ENCODE measurements around the gene TMPRSS12. TPM values are rescaled to one million over a fixed set of nuclear protein-coding genes. Genes with fewer than 3 reads are reported as not detected.
"Not testable (repeated sequence)": the region's sequence is repeated elsewhere in the genome, so short reads cannot be mapped to it uniquely, and the experiment has no call there.

Gene TMPRSS12
- total RNA-seq, 1 donor from 2014 or later = not detected

- peak overlapping the region; percentile 90 for H3K27ac Mint-ChIP-seq
- peak overlapping the region; percentile 64 for H3K4me3 Mint-ChIP-seq (ENCODE audit: low read depth)
- TF ChIP-seq CTCF (IDR thresholded peaks at IDR 0.05; ENCODE audit: unreplicated experiment) = no peak
- no peaks in the 10 kb centered on the region for H3K9me3 Mint-ChIP-seq (ENCODE audit: low read depth)
- no peaks in the 10 kb centered on the region for H3K27me3 Mint-ChIP-seq
- peaks cover 42% of the 10 kb centered on the region for H3K4me1 Mint-ChIP-seq (ENCODE audit: low read depth)
- no peaks in the 10 kb centered on the region for H3K36me3 Mint-ChIP-seq (ENCODE audit: insufficient read depth)
- DNase-seq (ENCODE audit: low spot score, unreplicated experiment) = no peak
These were observed 82.0 kb downstream of the TMPRSS12 start for GRCh38 chr12:50924439-50925341.

GRCh38 chr12:50925342-50925651, 82.6 kb downstream of the TMPRSS12 start:
- H3K27ac Mint-ChIP-seq = peak overlapping the region; percentile 90
- H3K9me3 Mint-ChIP-seq (ENCODE audit: low read depth) = no peaks in the 10 kb centered on the region
- H3K4me1 Mint-ChIP-seq (ENCODE audit: low read depth) = peaks cover 42% of the 10 kb centered on the region
- no peak for TF ChIP-seq CTCF (IDR thresholded peaks at IDR 0.05; ENCODE audit: unreplicated experiment)
- DNase-seq (ENCODE audit: low spot score, unreplicated experiment) = no peak
- peak overlapping the region; percentile 64 for H3K4me3 Mint-ChIP-seq (ENCODE audit: low read depth)
- H3K27me3 Mint-ChIP-seq = no peaks in the 10 kb centered on the region
- peaks cover 1% of the 10 kb centered on the region for H3K36me3 Mint-ChIP-seq (ENCODE audit: insufficient read depth)

GRCh38 chr12:50925920-50926319, 83.2 kb downstream of the TMPRSS12 start:
- H3K4me1 Mint-ChIP-seq (ENCODE audit: low read depth) = peaks cover 42% of the 10 kb centered on the region
- H3K9me3 Mint-ChIP-seq (ENCODE audit: low read depth) = no peaks in the 10 kb centered on the region
- TF ChIP-seq CTCF (IDR thresholded peaks at IDR 0.05; ENCODE audit: unreplicated experiment) = no peak
- peaks cover 1% of the 10 kb centered on the region for H3K36me3 Mint-ChIP-seq (ENCODE audit: insufficient read depth)
- no peak overlapping the region for H3K27ac Mint-ChIP-seq
- no peak for DNase-seq (ENCODE audit: low spot score, unreplicated experiment)
- H3K4me3 Mint-ChIP-seq (ENCODE audit: low read depth) = no peak overlapping the region
- H3K27me3 Mint-ChIP-seq = no peaks in the 10 kb centered on the region

GRCh38 chr12:50926415-50926814, 83.7 kb downstream of the TMPRSS12 start:
- no peaks in the 10 kb centered on the region for H3K9me3 Mint-ChIP-seq (ENCODE audit: low read depth)
- peak overlapping the region; percentile 6 for H3K4me3 Mint-ChIP-seq (ENCODE audit: low read depth)
- no peak overlapping the region for H3K27ac Mint-ChIP-seq
- peaks cover 1% of the 10 kb centered on the region for H3K36me3 Mint-ChIP-seq (ENCODE audit: insufficient read depth)
- DNase-seq (ENCODE audit: low spot score, unreplicated experiment) = no peak
- no peaks in the 10 kb centered on the region for H3K27me3 Mint-ChIP-seq
- H3K4me1 Mint-ChIP-seq (ENCODE audit: low read depth) = peaks cover 42% of the 10 kb centered on the region
- TF ChIP-seq CTCF (IDR thresholded peaks at IDR 0.05; ENCODE audit: unreplicated experiment) = no peak

GRCh38 chr12:50926932-50927331, 84.2 kb downstream of the TMPRSS12 start:
- not testable (repeated sequence) for DNase-seq (ENCODE audit: low spot score, unreplicated experiment); H3K27me3 Mint-ChIP-seq; H3K9me3 Mint-ChIP-seq (ENCODE audit: low read depth); H3K36me3 Mint-ChIP-seq (ENCODE audit: insufficient read depth)
- Mint-ChIP-seq H3K4me3 (ENCODE audit: low read depth) (peak overlapping the region; percentile 25), H3K27ac (peak overlapping the region; percentile 25), H3K4me1 (ENCODE audit: low read depth) (peaks cover 42% of the 10 kb centered on the region)

- H3K27ac Mint-ChIP-seq = peak overlapping the region; percentile 25
- no peaks in the 10 kb centered on the region for H3K27me3 Mint-ChIP-seq
- peaks cover 1% of the 10 kb centered on the region for H3K36me3 Mint-ChIP-seq (ENCODE audit: insufficient read depth)
- H3K9me3 Mint-ChIP-seq (ENCODE audit: low read depth) = no peaks in the 10 kb centered on the region
- H3K4me3 Mint-ChIP-seq (ENCODE audit: low read depth) = peak overlapping the region; percentile 25
- no peak for DNase-seq (ENCODE audit: low spot score, unreplicated experiment)
- H3K4me1 Mint-ChIP-seq (ENCODE audit: low read depth) = peaks cover 42% of the 10 kb centered on the region
- no peak for TF ChIP-seq CTCF (IDR thresholded peaks at IDR 0.05; ENCODE audit: unreplicated experiment)
These were observed 84.6 kb downstream of the TMPRSS12 start for GRCh38 chr12:50927356-50927755.

All from progenitor cell of endocrine pancreas (in vitro differentiated cells).